ENCODE data around the gene ACTRT1.

Gene ACTRT1

DNA sequence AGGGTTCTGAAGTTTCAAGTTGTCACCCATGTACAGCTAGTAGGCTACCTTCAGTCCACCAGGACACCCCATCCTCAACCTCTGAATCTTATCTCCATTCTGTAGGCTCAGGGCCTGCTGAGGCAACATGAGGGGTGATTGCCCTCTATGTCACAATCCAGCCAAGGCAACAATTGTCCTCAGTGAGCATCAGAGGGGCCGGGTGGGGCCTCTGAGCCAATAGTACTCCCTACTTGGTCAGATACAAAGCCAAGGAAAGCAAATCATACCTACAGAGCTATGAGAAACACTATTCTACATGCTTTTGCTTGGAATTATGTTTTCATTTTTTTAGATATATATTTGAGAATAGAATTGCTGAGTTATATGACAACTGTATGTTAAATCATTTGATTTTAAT, at the start of gene ACTRT1:
Gene ACTRT1 (minus strand): TSS at position 101 of the 400 bp plus-strand sequence. CDS start 197 bp downstream, outside the sequence.
- DNase-seq: no peak

- DNase-seq: no peak
Observed at GRCh38 chrX:128078545-128078944, 26.3 kb upstream of the ACTRT1 start.

DNA sequence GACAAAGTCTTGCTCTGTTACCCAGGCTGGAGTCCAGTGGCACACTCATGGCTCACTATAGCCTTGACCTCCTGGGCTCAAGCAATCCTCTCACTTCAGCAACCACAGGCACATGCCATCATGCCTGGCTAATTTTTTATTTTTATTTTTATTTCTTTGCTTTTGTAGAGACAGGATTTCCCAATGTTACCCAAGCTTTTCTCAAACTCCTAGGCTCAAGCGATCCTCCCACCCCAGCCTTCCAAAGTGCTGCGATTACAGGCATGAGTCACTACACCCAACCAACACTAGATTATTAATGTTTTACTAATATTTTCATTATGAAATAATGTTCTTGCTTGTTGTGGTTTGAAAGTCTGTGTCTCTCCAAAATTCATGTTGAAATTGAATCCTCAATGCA, 5.2 kb upstream of the ACTRT1 start:
- no peak for DNase-seq

DNA sequence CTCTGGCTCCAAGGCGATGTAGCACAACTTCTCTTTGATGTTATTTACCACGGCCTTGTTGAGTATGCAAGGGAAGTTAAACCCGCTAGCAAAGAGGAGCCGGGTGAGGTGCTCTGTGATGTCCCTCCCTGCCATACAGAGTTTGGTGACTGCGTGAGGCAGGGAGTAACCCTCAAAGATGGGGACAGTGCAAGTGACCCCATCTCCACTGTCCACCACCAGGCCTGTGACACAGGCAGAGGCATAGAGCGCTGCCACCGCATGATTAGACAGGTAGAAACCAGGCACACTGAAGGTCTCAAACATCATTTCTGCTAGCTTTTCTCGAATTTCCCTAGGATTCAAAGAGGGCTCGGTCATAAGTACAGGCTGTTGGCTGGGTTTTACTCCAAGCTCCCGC, 677 bp downstream of the ACTRT1 start:
- no peak for DNase-seq

- DNase-seq: no peak
Observed at GRCh38 chrX:128035318-128035717, 16.9 kb downstream of the ACTRT1 start.

DNA sequence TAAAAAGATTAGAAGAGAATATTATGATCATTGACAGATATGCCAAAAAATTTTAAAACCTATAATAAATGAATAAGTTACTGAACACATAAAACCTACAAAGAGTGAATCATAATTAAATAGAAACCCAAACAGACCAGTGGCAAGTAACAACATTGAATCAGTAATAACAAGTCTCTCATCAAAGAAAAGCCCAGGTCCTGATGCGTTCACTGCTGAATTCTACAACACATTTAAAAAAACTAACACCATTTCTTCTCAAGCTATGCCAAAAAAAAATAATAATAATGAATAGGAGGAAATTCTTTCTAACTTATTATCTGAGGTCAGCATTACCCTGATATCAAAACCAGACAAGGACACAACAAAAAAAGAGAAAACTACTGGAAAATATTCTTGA, 30.6 kb downstream of the ACTRT1 start:
- no peak for DNase-seq

DNA sequence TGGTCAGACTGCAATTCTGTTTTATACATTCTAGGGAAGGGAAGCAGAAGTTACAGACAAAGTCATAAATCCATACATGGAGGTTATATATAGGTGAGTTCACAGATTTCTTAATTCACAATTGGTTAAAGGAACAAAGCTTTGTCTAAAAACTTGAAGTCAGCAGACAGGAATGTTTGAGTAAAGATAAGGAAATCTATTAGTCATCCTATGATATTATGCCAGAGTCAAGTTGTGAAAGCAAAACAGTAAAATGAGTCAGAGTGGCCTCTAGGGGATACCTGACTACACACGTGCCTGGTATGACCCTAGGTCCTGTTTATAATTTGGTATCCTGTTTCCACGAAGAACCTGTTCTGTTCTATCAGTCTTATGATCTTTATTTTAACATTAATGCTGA, 31.5 kb downstream of the ACTRT1 start:
- peak; percentile 25 for DNase-seq

- DNase-seq: no peak
Observed at GRCh38 chrX:128019218-128019617, 33.0 kb downstream of the ACTRT1 start.

GRCh38 chrX:128012015-128012414, 40.2 kb downstream of the ACTRT1 start:
- no peak for DNase-seq

DNA sequence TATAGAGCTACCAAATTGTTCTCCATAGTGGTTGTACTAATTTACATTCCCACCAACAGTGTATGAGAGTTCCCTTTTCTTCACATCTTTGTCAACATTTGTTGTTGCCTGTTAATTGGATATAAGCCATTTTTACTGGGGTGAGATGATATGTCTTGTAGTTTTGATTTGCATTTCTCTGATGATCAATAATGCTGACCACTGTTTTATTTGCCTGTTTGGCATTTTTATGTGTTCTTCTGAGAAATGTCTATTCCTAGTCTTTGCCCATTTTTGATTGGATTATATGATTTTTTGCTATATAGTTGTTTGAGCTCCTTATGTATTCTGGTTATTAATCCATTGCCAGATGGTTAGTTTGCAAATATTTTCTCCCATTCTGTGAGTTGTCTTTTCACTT, 44.3 kb downstream of the ACTRT1 start:
- no peak for DNase-seq
